SU-DHL-6 (cell line): Measurements from ENCODE around the gene UBTF.

Experiments used
- H2AFZ ChIP-seq: fragments of 200-600 bp; sonication (generic); 2 replicates; pipeline ENCODE4 v1.6.1; 2014; ENCODE audit warnings: low read depth, mild to moderate bottlenecking, moderate library complexity, mixed read lengths, antibody characterized with exemption, low read length; ENCODE audit not compliant: severe bottlenecking
- H3F3A ChIP-seq: fragments of 200-600 bp; shearing (Covaris generic); 2 replicates; pipeline ENCODE4 v1.6.0; 2016; ENCODE audit warnings: antibody characterized with exemption, mild to moderate bottlenecking; ENCODE audit not compliant: insufficient read depth
- H3K27ac ChIP-seq: fragments of 200-600 bp; sonication (generic); 2 replicates; pipeline ENCODE4 v1.5.1; 2016; ENCODE audit warnings: low read depth, mild to moderate bottlenecking, low read length, moderate library complexity, mixed read lengths
- H3K27me3 ChIP-seq: fragments of 200-600 bp; sonication (generic), shearing (Covaris generic); 2 replicates; pipeline ENCODE4 v1.6.0; 2014; ENCODE audit warnings: mild to moderate bottlenecking, low read length
- H3K36me3 ChIP-seq: fragments of 200-600 bp; sonication (generic); 2 replicates; pipeline ENCODE4 v1.6.1; 2014; ENCODE audit warnings: mild to moderate bottlenecking, low read length, mixed read lengths
- H3K4me2 ChIP-seq: fragments of 300-600, 200-600 bp; shearing (Covaris generic), sonication (generic); 2 replicates; pipeline ENCODE4 v1.6.0; 2014; ENCODE audit warnings: low read length, low read depth, mild to moderate bottlenecking; ENCODE audit not compliant: poor library complexity, severe bottlenecking
- H3K4me3 ChIP-seq: fragments of 200-600 bp; sonication (generic); 2 replicates; pipeline ENCODE4 v1.5.1; 2014; ENCODE audit warnings: antibody characterized with exemption, low read length, mild to moderate bottlenecking, mixed read lengths; ENCODE audit not compliant: insufficient read depth, poor library complexity, severe bottlenecking
- H3K79me2 ChIP-seq: fragments of 200-600 bp; sonication (generic); 2 replicates; pipeline ENCODE4 v1.6.1; 2014; ENCODE audit warnings: mild to moderate bottlenecking, low read length, moderate library complexity; ENCODE audit not compliant: insufficient read depth
- H3K9ac ChIP-seq: fragments of 200-600 bp; sonication (generic); 2 replicates; pipeline ENCODE4 v1.7.0; 2014; ENCODE audit warnings: mild to moderate bottlenecking, low read length
- H3K9me2 ChIP-seq: fragments of 200-600 bp; sonication (generic); replicated peaks from 2 replicates; pipeline ENCODE4 v1.6.1; 2014; ENCODE audit warnings: low read length; ENCODE audit not compliant: insufficient read depth
- H3K9me3 ChIP-seq: fragments of 200-600 bp; sonication (generic); 2 replicates; pipeline ENCODE4 v1.6.1; 2014; ENCODE audit warnings: low read length, mixed read lengths; ENCODE audit not compliant: insufficient read depth
- H4K20me1 ChIP-seq: fragments of 200-600 bp; sonication (generic); 2 replicates; pipeline ENCODE4 v1.6.1; 2014; ENCODE audit warnings: low read depth, mild to moderate bottlenecking, antibody characterized with exemption, low read length, moderate library complexity, mixed read lengths
- CTCF ChIP-seq: fragments of 200-600 bp; sonication (generic); IDR thresholded peaks from one replicate; pipeline ENCODE4 v1.5.1; 2017; ENCODE audit warnings: antibody characterized with exemption, mild to moderate bottlenecking, low read length, moderate library complexity; ENCODE audit not compliant: insufficient read depth, poor library complexity, severe bottlenecking
- EZH2phosphoT487 ChIP-seq: fragments of 200-600 bp; sonication (generic), shearing (Covaris generic); conservative IDR thresholded peaks from 2 replicates; pipeline ENCODE4 v1.6.1; 2018; ENCODE audit warnings: mild to moderate bottlenecking, antibody characterized with exemption, low read length, moderate library complexity, mixed read lengths

UBTF gene

DNA sequence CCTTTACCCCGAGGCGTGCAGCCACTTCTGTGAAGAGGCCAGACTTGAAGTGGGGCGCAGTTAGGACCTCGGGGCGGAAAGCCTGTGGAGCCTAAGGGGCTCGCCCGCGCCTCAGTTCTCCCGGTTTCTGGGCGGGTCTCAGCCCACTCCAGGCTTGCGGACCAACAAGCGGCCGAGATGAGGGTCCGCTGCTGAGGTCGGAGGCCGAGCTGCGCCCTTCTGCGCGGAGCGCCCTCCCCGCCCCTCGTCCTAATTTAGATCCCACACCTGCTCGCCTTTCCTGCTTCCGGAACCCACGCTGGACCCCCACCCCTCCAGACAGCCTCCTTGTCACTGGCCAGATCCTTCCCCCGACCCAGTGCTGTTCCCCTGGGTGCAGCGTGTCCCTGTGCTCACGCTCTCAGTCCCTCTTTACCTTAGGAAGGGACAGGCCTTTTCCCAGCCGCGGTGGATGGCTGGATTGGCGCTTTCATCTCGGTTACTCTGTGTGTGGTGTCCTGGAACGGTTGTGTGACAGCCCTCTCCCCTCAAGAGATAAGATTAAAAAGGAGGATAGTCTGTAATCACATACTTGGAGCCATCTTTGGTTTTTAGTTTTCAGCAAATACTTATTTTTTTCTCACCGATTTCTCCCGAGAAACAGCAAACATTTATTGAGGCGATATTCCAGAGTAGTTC, 18.9 kb downstream of the UBTF start:
- H3K36me3 ChIP-seq: 0 out of 2 replicates have a peak, but pooled peaks cover 3% of the 10 kb centered on the region
- H3K9me2 ChIP-seq: no peaks in the 10 kb centered on the region
- no peak for TF ChIP-seq EZH2phosphoT487
- peak overlapping the region; percentile 92 for H3K27ac ChIP-seq
- peak overlapping the region; percentile 89 for H3K9ac ChIP-seq
- H4K20me1 ChIP-seq: no peaks in the 10 kb centered on the region
- peaks cover 28% of the 10 kb centered on the region for H3F3A ChIP-seq
- peak overlapping the region; percentile 64 for H3K4me3 ChIP-seq
- no peaks in the 10 kb centered on the region for H3K9me3 ChIP-seq
- H3K4me2 ChIP-seq: peak overlapping the region; percentile 66
- no peak overlapping the region for H2AFZ ChIP-seq
- no peaks in the 10 kb centered on the region for H3K27me3 ChIP-seq
- peaks cover 21% of the 10 kb centered on the region for H3K79me2 ChIP-seq

DNA sequence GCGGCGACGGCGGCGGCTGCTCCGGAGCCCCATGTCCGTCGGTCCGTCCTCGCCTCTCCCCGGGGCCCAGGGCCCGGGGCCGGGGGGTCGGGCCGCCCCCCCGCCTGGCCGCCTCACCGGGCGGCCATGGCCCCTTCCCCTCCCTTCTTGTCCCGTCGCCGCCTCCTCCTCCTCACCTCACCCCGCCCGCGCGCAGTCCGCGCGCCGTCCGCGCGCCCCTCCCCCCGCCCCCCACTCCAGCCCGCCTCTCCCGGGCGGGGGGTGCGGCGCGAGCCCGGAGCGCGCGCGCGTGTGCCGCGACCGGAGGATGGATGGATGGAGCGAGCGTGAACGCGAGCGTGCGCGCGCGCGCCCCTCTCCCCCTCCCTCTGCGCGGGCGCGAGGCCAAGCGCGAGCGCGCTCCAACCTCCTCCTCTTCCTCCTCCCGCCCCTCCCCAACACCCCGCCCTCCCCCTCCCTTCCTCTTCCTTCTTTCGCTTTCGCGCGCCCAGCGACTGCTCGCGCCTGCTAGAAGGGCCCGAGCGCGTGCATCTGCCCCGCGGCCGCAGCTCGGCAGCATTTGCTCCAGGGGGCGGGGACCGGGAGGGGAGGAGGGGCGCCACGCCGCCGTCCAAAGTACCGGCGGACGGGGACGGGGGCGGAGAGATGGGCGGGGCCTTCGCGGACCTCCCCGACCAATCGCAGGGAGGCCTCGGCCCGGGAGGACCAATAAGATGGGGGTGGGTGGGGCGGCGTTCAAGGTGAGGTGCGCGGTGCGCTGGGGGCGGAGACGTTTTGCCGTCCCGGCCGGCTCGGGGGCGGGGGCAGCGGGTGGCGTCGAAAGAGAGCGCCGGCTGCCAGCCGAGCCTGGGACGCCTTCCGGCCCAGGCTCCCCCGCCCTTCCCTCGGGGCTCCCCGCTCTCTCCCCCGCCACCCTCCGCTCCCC, 19.7 kb downstream of the UBTF start, which contains the start of gene ATXN7L3:
Gene ATXN7L3 (minus strand): TSS at position 332 of the 925 bp plus-strand sequence. CDS start 1,814 bp downstream, outside the sequence.
- peak within 1 kb of the TSS; percentile 90 for H3K4me3 ChIP-seq
- H3K27ac ChIP-seq: peak within 1 kb of the TSS; percentile 92
- H3K79me2 ChIP-seq: peaks cover 21% of the 10 kb centered on the region
- H3K36me3 ChIP-seq: 0 out of 2 replicates have a peak, but pooled peaks cover 3% of the 10 kb centered on the region
- H3K4me2 ChIP-seq: peak within 1 kb of the TSS; percentile 99
- no peaks in the 10 kb centered on the region for H4K20me1 ChIP-seq
- peaks cover 24% of the 10 kb centered on the region for H3F3A ChIP-seq
- no peaks in the 10 kb centered on the region for H3K27me3 ChIP-seq
- peak within 1 kb of the TSS; percentile 96 for H3K9ac ChIP-seq
- no peak for TF ChIP-seq EZH2phosphoT487
- no peak for TF ChIP-seq CTCF
- no peaks in the 10 kb centered on the region for H3K9me3 ChIP-seq
- H2AFZ ChIP-seq: no peak within 1 kb of the TSS
- no peaks in the 10 kb centered on the region for H3K9me2 ChIP-seq

DNA sequence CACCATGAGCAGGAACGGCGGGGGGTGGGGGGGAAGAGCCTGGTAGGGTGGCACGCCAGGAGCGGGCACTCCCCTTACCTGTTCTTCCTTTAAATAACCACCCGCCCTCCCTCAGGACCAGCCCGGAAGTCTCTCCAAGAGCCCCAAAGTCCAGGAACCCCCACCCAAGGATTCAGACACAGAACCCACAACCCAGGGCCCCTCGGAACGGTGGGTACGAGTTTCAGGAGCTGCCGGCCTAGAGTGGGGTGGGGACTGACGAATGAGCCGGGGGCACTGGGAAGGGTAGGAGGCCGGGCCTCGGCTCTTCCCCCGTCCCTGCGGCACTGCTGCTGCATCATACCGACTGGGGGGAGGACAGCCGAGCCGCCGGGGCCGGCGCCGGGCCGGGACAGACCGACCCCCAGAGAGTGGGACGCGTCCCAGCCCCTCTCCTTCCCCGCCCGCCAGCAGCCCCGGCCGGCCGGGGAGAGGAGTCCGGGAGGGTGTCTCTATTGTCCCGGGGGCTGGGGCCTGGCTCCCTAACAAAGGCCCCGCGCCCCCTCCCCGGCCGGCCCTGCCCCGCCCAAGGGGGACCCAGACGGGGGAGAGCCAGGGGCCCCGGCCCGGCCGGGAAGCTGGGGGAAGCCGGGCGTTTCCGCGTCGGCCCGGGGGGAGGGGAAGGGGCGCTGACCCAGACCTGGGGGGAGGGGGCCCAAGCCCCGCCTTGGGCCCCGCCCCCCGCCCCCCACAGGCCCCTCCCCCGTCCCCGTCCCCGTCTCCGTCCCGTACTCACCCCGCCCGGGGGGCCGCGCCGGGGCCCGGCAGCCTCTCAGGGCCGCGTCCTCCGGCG, 20.5 kb downstream of the UBTF start:
- Histone ChIP-seq H3K27me3 (no peaks in the 10 kb centered on the region), H4K20me1 (no peaks in the 10 kb centered on the region), H3K27ac (peak overlapping the region; percentile 92), H3K4me3 (peak overlapping the region; percentile 90), H3K4me2 (peak overlapping the region; percentile 99), H2AFZ (no peak overlapping the region), H3K36me3 (0 out of 2 replicates have a peak, but pooled peaks cover 3% of the 10 kb centered on the region), H3K79me2 (peaks cover 21% of the 10 kb centered on the region), H3K9me2 (no peaks in the 10 kb centered on the region), H3F3A (peaks cover 15% of the 10 kb centered on the region), H3K9ac (peak overlapping the region; percentile 96), H3K9me3 (no peaks in the 10 kb centered on the region)
- no peak for TF ChIP-seq CTCF
- no peak for TF ChIP-seq EZH2phosphoT487
